Keratinocyte (primary cell): ENCODE results near the gene WNT16. TPM values are rescaled to one million over a fixed set of nuclear protein-coding genes. Genes with fewer than 3 reads are reported as not detected.

Source experiments
- DNase-seq: peaks from one replicate; pipeline ENCODE4 v3.0.0-alpha.2; 2011; ENCODE audit warnings: low read depth, missing footprints, low spot score
- FAIRE-seq: peaks from 2 replicates; lab custom pipeline; 2011; peaks lifted over from hg19 to GRCh38; lab: Jason Lieb, UNC
- H2AFZ ChIP-seq: 2 replicates; pipeline ENCODE4 v1.6.0; 2012; ENCODE audit warnings: low read length, control low read depth, inconsistent platforms; ENCODE audit not compliant: control insufficient read depth
- H3K27ac ChIP-seq: 2 replicates; pipeline ENCODE4 v1.5.1; 2011; ENCODE audit warnings: low read length; ENCODE audit not compliant: control insufficient read depth, insufficient read depth
- H3K27me3 ChIP-seq: 3 replicates; pipeline ENCODE4 v1.6.0; 2011; ENCODE audit warnings: low read length; ENCODE audit not compliant: control insufficient read depth, insufficient read depth; ENCODE audit errors: extremely low read depth
- H3K36me3 ChIP-seq, 2 experiments: 2 replicates in 1 of 2; 3 replicates in 1 of 2; pipeline ENCODE4 v1.5.1; 2011; ENCODE audit warnings: low read length in 2 of 2, mild to moderate bottlenecking in 1 of 2; ENCODE audit not compliant: control insufficient read depth in 2 of 2, insufficient read depth in 2 of 2; ENCODE audit errors: extremely low read depth in 1 of 2
- H3K4me1 ChIP-seq: 3 replicates; pipeline ENCODE4 v1.5.1; 2011; ENCODE audit warnings: low read length; ENCODE audit not compliant: control insufficient read depth, insufficient read depth; ENCODE audit errors: extremely low read depth
- H3K4me2 ChIP-seq: 3 replicates; pipeline ENCODE4 v1.6.0; 2011; ENCODE audit warnings: low read depth, low read length; ENCODE audit not compliant: control insufficient read depth, insufficient read depth; ENCODE audit errors: extremely low read depth
- H3K4me3 ChIP-seq, 3 experiments: fragments of 200-600 bp in 1 of 3; sonication (generic) in 1 of 3; 2 replicates in 2 of 3; 3 replicates in 1 of 3; pipeline ENCODE4 v1.5.1; 2011 to 2016; ENCODE audit warnings: low read length in 3 of 3, mild to moderate bottlenecking in 3 of 3, control low read depth in 2 of 3, inconsistent platforms in 1 of 3, low read depth in 1 of 3, mixed read lengths in 1 of 3, mixed run types in 1 of 3, moderate library complexity in 1 of 3; ENCODE audit not compliant: control insufficient read depth in 2 of 3, insufficient read depth in 2 of 3; ENCODE audit errors: extremely low read depth in 1 of 3
- H3K79me2 ChIP-seq: 2 replicates; pipeline ENCODE4 v1.6.0; 2012; ENCODE audit warnings: low read length; ENCODE audit not compliant: control insufficient read depth, insufficient read depth
- H3K9ac ChIP-seq: 3 replicates; pipeline ENCODE4 v1.6.0; 2011; ENCODE audit warnings: low read length; ENCODE audit not compliant: control insufficient read depth, insufficient read depth; ENCODE audit errors: extremely low read depth
- H3K9me1 ChIP-seq: 3 replicates; pipeline ENCODE4 v1.6.0; 2011; ENCODE audit warnings: low read length; ENCODE audit not compliant: control insufficient read depth, insufficient read depth; ENCODE audit errors: extremely low read depth
- H3K9me3 ChIP-seq: 2 replicates; pipeline ENCODE4 v1.5.1; 2012; ENCODE audit warnings: low read depth, low read length; ENCODE audit not compliant: control insufficient read depth
- H4K20me1 ChIP-seq: 3 replicates; pipeline ENCODE4 v1.6.0; 2011; ENCODE audit warnings: low read length; ENCODE audit not compliant: control insufficient read depth, insufficient read depth; ENCODE audit errors: extremely low read depth
- CTCF ChIP-seq, 3 experiments: IDR thresholded peaks in 1 of 3; conservative IDR thresholded peaks in 1 of 3; optimal IDR thresholded peaks in 1 of 3; 2 replicates in 2 of 3; 3 replicates in 1 of 3; pipeline versions ENCODE3 to v1.5.1; 2011; ENCODE audit warnings: low read length in 3 of 3, mild to moderate bottlenecking in 3 of 3, moderate library complexity in 2 of 3, control low read depth in 1 of 3, inconsistent platforms in 1 of 3; ENCODE audit not compliant: insufficient read depth in 2 of 3; ENCODE audit errors: extremely low read depth in 1 of 3
- EZH2 ChIP-seq: IDR thresholded peaks from one replicate; pipeline ENCODE4 v1.6.1; 2012; ENCODE audit warnings: inconsistent platforms, mild to moderate bottlenecking, low read length, moderate library complexity
- dilution Hi-C: fragments of 300-500 bp; cut with MboI; formaldehyde crosslinking; loops from one replicate; pipeline ENCODE4 v1.7.0; 2020; ENCODE audit warnings: low sequenced_read_pairs; ENCODE audit not compliant: extremely low pct_ligation_motif_present
- polyA plus RNA-seq, 5 experiments: library from polyadenylated mRNA; depleted of rRNA in 3 of 5; stranded (reverse) in 3 of 5; stranded (forward) in 1 of 5; unstranded in 1 of 5; fragments of >200 nt; gene quantifications; 1 replicate in 1 of 5; 2 replicates in 3 of 5; 3 replicates in 1 of 5; pipeline versions ENCODE4 v1.2.1 to v1.2.3, GENCODE V29; 2011 to 2012; ENCODE audit warnings: missing spikeins in 2 of 5, low read depth in 1 of 5, low replicate concordance in 1 of 5

Gene WNT16
- polyA plus RNA-seq, 1 donor (not counting 4 experiments of a cell fraction or from before 2014, with no cell fraction given): not detected

DNA sequence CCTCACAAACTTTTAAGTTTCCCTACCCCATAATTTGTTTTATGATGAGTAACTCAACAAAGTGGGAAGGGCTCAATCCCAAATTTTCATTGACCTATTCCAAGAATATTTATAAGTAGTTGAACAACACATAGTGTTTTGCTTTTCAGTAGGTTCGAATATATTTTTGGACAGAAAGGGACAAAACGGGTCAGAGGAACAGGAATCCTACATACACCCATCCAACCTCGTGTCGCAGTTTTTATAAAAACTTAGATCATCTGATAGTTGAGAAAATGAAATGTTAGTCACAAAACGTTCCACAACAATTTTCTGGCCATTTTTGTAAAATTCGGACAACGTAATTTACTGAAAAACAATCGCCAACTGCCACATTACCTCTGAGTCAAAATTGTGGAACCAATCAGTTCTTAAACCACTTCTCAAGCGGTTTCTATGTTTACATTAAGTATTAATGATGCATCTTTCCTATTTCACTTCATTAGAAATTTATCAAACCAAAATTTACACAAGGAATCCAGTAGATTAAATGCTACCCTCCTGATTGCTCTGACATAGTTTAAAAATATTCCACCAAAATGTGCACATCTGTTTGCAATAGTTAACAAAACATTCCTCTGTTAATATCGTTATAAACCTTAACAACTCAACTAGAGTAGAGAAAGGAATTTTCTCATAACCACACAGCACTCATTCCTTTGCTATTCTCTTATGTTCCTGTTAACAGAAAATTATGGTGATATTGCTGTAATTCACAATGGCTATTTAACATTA is 6.3 kb downstream of the WNT16 start:
- Histone ChIP-seq H3K4me3 (no peak overlapping the region), H3K79me2 (no peaks in the 10 kb centered on the region), H3K9me1 (no peaks in the 10 kb centered on the region)

GRCh38 chr7:121336579-121336978 is 7.8 kb downstream of the WNT16 start:
- no peaks in the 10 kb centered on the region for H3K4me1 ChIP-seq
- no peaks in the 10 kb centered on the region for H3K36me3 ChIP-seq
- no peak overlapping the region for H3K27ac ChIP-seq
- no peak overlapping the region for H3K4me2 ChIP-seq
- no peak for DNase-seq
- dilution Hi-C loops: no loop called here
- H3K27me3 ChIP-seq: no peaks in the 10 kb centered on the region
- FAIRE-seq: no peak
- H3K9ac ChIP-seq: no peak overlapping the region
- H4K20me1 ChIP-seq: no peaks in the 10 kb centered on the region
- no peaks in the 10 kb centered on the region for H3K9me1 ChIP-seq
- no peak overlapping the region for H3K4me3 ChIP-seq
- H3K9me3 ChIP-seq: no peaks in the 10 kb centered on the region
- TF ChIP-seq EZH2 (no peak), CTCF (optimal IDR thresholded peaks at IDR 0.05 in 1 of 3, IDR thresholded peaks at IDR 0.05 in 1 of 3, conservative IDR thresholded peaks at IDR 0.05 in 1 of 3; ENCODE audit: extremely low read depth in 1 of 3, insufficient read depth in 2 of 3, low read length in 3 of 3) (no peak)
- no peak overlapping the region for H2AFZ ChIP-seq
- H3K79me2 ChIP-seq: no peaks in the 10 kb centered on the region

More for the DNA sequence above, 6.3 kb downstream of the WNT16 start:
- Histone ChIP-seq H4K20me1 (no peaks in the 10 kb centered on the region), H3K4me2 (no peak overlapping the region), H3K9ac (no peak overlapping the region), H3K27ac (no peak overlapping the region), H3K27me3 (peaks cover 8% of the 10 kb centered on the region), H3K4me1 (peaks cover 2% of the 10 kb centered on the region), H3K9me3 (no peaks in the 10 kb centered on the region), H3K36me3 (no peaks in the 10 kb centered on the region), H2AFZ (no peak overlapping the region)
- DNase-seq: no peak
- FAIRE-seq: no peak
- TF ChIP-seq CTCF (optimal IDR thresholded peaks at IDR 0.05 in 1 of 3, IDR thresholded peaks at IDR 0.05 in 1 of 3, conservative IDR thresholded peaks at IDR 0.05 in 1 of 3; ENCODE audit: extremely low read depth in 1 of 3, insufficient read depth in 2 of 3, low read length in 3 of 3) (no peak), EZH2 (no peak)
- dilution Hi-C loops: no loop called here
